Measurements from ENCODE around the gene WDR45.
A peak's percentile ranks its signal among the peaks of the same experiment; 100 is the strongest.

Gene WDR45

DNA sequence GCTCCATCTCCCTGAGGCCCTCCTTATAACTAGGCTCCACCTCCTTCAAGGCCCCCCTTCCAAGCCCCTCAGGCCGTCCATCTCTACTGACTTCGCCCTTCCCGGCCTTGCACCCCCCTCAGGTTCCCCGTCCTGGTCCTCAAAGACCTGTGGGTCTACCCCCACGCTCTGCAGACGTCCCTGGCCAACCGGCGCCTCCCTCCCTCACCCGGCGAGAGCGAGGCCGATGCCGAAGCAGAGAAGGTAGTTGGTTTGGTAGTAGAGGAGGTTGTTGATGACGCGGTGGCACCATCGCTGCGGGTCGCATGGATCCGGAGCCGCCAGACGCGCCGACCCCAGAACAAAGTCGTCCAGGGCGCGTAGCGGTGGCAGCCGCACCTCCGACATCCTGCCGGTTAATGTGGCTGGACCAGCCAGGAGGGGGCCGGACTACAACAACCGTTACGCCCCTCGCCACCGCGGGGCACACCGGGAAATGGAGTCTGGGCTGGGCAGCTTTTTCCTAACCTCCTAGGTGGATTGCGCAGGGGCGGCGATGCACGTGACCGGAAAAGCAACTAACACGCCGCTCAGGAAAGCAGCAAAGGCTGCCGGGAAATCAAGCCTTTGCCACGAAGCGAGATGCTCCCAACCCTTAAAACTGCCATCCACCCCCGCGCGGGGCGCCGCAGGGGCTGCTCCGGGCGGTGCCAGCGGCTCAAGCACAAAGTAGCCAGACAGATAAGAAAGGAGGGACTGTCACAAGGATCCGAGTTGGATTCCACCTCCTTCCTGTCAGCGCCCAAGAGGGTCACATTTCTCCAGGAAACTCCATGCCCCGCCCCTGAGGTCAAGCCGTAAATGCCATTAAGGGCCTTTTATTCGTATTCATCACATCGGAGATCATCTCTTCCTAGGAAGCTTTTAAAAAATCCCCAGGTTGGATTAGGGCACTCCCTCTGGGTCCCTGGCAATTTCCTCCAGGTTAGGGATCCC is 5.8 kb downstream of the WDR45 start, which contains the start of gene PRAF2:
Gene PRAF2 (minus strand): TSS at position 402 of the 975 bp plus-strand sequence. CDS start 15 bp downstream, at position 387.
- FAIRE-seq, result peak; percentile 65

DNA sequence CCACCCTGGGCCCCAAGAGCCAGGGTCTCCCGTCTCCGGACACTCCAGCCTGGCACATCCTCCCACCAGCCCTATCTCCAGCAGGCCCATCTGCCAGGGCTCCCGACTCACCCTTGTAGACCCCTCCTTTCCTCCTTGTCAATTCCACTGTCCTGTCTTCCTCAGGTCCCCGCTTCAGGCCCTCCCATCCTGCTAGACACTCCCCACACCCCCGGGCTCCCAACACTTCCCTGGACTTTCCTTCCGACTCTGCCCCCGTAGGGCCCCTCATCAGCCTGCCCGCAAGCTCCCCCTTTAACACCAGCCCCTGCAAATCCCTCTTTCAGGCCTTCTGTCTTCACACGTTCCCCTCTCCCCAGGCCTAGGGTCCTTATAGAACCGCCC is 7.0 kb downstream of the WDR45 start:
- no peak for FAIRE-seq

DNA sequence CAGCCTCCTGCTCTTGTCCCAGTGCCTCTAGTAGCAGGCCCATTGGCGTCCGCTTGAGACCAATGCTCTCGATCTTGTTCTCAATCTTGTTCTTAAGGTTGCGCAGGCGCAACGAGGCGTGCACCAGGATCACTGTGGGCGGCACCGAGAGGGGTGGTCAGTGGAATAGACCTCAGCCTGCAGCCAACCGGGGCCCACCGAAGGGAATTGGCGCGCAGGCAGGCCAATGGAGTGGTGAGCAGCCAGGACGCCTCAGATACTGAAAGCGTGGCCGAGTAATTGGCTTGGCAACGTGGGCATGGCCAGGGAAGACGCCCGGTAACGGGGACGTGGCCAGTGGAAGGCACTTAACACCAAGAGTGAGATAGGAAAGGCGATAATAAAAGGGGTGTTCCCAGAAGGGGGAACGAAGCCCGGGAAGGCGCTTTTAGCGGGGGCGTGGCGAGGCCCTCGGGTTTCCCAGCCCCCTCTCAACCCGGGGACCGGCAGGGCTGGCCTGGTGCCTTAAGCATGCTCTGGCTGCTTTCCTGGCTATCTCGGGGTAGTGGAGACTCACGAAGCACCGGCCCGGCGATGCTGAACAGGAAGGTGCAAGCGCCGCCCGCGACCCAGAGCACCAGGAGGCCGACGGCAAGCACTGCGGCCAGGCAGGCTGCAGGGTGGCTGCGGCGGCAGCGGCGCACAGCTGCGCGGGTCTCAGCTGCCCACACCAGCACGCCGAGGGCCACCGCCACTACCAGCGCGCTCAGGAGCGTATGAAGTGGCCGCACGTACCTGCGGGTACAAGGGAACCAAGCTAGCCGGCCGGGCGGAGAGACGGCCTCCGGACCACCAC is 7.6 kb downstream of the WDR45 start:
- no peak for FAIRE-seq

DNA sequence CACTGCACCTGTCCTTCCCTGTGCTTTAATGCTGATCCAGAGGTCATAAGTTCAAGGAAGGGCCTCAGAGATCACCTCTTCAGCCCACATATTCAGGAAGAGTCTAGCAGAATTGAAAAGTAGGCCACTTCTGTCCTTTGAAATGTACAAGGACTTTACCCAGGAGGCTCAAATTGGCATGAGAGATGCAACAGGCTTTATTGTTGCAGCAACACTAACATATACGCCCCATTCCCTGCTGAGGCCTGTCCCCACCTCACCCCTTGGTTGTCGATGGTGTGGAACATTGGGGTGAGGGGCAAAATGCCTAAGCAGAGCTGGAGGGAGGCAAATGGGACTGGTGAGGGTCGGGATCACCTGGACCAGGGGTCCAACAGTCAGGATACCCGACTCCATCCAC is 8.7 kb downstream of the WDR45 start:
- no peak for FAIRE-seq

DNA sequence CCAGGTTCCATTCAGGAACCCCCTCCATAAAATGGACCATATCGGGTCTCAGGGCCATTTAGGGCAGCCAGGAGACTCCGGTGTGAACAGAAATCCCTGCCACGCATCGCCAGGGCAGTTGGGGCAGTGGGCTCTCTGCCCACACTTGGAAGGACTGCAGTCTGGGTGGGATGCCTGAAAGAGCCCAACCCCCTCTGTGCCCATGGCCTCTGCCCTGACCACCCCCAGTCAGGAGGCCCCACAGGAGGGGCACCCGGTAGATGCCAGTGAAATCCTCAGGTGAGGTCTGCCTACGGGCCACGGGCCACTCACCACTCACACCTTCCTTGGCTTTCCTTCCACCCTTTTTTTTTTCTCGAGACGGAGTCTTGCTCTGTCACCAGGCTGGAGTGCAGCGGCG is 10.6 kb downstream of the WDR45 start:
- FAIRE-seq, result no peak

DNA sequence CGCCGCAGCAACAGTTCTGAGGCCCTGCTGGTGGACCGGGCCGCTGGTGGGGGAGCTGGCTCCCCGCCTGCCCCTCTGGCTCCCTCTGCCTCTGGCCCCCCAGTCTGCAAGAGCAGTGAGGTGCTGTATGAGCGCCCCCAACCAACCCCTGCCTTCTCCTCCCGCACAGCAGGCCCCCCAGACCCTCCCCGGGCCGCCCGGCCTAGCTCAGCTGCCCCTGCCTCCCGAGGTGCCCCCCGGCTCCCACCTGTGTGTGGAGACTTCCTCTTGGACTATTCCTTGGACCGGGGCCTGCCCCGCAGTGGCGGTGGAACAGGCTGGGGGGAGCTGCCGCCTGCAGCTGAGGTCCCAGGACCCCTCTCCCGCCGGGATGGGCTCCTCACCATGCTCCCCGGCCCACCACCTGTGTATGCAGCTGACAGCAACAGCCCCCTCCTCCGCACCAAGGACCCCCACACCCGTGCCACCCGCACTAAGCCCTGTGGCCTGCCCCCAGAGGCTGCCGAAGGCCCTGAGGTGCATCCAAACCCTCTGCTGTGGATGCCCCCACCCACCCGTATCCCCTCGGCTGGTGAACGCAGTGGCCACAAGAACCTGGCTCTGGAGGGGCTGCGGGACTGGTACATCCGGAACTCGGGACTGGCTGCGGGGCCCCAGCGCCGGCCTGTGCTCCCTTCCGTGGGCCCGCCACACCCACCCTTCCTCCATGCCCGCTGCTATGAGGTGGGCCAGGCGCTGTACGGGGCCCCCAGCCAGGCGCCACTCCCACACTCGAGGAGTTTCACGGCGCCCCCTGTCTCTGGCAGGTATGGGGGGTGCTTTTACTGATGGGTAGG is 12.2 kb downstream of the WDR45 start:
- no peak for FAIRE-seq

DNA sequence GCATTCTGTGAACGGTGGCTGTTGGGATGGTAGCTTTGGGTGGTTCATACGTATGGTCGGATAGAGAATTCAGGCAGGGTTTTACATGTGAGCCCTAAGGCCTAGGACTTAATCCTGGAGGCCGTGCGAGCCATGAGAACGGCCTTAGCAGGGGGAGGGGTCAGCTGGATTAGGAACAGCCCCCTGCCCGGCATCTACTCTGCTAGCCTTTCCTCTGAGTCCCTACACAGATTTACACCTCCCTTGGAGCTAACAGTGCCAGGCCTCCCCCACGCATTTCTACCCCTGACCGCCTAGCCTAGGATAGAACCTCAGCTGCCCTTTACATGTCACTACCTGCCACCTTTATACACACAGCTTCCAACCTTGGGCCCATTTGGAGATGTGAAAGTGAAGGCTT is 13.0 kb downstream of the WDR45 start:
- no peak for FAIRE-seq

DNA sequence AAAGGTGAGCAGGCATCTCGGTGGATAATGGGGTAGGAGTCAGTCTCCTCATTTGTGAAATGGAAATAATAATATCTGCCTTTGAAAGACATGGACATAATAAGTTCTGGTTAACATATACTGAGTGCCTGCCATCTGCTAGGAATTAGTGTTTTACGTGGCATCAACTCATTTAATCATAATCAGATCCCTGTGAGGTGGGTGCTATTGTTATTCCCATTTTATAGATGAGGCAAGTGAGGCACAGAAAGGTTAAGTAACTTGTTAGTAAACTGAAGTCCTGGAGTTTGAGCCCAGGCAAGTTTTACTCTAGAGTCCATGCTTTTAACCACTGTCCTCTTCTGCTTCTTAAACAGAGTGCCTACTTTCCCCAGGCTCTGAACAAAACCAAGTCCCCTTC is 13.4 kb downstream of the WDR45 start:
- no peak for FAIRE-seq

DNA sequence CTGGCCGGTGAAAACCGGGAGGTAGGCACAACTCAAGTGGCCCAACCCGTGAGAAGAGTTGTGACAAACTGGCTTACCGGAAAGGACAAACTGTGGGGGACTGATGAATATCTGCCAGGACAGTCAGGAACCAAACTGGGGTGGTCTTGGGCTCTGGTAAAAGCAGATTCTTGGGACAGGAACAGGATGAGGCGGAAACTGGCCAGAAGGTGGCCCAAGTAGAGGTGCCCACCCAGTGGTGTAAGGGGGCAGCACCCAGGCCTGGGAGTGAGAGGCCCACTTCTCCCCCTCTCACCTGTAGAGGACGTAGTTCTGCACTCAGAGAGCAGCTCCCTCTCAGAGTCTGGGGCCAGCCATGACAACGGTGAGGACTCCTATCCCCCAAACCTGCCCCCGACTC is 15.0 kb downstream of the WDR45 start:
- FAIRE-seq, result no peak

DNA sequence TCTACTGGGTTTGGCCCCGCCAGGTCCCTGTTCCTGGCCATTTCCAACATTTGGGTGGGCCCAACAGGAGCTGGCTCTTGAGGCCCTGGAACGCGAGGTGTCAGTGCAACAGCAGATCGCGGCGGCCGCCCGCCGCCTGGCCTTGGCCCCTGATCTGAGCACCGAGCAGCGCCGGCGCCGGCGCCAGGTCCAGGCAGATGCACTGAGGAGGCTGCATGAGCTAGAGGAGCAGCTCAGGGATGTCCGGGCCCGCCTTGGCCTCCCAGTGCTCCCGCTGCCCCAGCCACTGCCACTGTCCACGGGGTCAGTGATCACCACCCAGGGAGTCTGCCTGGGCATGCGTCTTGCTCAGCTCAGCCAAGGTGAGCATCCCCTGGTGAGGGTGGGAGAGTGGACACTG is 15.4 kb downstream of the WDR45 start:
- no peak for FAIRE-seq

DNA sequence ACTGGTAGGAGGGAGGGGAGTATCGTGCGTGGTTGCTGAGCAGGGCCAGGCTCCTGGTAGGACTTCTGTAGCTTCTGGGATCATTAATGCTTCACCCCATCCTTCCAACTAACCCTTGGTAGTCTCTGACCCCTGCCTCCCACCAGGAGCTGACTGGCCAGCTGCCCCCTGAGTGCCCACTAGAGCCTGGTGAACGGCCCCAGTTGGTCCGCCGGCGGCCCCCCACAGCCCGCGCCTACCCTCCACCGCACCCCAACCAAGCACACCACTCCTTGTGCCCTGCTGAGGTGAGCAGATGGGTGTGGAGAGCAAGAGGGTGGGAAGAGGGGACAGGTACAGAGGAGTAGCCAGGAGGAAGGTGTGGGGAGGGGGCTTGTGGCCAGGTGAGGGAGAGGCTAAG is 16.0 kb downstream of the WDR45 start:
- FAIRE-seq, result no peak

DNA sequence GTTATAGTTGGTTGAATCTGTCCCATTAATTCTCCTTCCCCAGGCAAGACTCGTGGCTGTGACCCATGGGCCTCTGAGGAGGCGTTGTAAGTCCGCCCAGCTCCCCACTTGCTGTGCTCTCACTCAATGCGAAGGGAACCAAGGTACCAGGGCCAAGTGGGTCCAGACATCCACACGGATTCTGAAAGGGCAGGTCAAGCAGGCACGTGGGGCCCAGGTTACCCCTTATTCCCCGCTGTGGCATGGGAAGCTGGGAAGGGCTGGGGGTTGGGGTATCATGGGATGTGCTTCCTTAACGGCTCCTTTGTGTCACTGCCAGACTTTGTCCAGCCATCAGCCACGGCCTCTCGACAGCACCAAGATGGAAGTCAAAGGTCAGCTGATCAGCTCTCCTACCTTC is 17.8 kb downstream of the WDR45 start:
- FAIRE-seq, result no peak

DNA sequence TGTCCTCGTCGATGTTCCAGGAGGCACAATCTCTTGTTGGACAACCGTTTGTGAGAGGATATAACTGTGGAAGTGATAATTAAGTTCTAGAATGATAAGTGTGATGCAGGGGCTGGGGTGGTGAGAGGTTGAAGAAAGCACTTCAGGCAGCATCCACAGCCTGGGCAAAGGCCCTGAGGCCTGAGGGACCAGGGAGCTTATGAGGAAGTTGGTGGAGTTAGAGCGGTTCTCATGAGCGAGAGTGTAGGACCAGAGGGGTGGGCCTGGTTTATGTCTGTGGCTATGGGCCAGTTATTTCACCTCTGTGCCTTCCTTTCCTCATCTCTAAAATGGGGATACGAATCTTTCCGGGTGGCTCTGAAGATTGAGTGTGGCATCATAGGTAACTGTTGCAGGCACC is 18.2 kb downstream of the WDR45 start:
- FAIRE-seq, result no peak

DNA sequence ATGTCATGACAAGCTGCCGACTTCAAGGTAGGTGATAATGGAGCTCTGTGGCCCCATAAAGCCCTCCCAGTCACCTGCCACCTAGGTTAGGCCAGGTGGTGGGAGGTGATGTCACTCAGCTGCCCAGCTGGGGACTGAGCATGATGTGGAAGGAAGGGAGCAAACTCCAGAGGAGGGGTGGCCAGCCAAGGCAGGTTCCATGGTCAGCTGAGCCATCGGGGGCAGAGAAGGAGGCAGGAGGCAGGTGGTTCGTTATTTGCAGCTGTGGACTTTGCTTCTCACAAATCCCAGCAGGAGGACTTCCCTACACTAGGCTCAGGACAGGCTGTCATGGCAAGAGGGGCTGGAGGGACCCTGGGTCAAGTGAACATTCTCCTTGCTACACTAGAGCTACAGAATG is 18.8 kb downstream of the WDR45 start:
- no peak for FAIRE-seq

DNA sequence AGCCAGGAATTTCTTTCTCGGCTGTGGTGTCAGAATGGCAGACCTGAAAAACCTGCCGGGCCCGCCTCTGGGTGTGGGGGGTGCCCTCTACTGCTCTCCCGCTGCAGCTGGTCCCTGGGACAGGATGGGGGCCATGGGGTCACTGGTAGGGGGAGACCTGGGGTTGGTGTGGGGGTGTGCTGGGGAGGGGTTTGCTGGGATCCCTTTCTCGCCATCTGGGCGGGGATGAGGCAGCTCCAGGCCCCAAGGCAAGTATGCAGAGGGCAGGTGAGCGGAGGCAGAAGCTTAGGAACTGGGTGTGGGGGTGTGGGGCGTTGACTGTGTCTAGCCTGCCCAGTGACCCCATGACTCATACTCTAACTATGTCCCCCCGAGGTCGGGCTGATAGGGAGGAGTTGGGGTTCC is 20.0 kb downstream of the WDR45 start:
- FAIRE-seq, result no peak

DNA sequence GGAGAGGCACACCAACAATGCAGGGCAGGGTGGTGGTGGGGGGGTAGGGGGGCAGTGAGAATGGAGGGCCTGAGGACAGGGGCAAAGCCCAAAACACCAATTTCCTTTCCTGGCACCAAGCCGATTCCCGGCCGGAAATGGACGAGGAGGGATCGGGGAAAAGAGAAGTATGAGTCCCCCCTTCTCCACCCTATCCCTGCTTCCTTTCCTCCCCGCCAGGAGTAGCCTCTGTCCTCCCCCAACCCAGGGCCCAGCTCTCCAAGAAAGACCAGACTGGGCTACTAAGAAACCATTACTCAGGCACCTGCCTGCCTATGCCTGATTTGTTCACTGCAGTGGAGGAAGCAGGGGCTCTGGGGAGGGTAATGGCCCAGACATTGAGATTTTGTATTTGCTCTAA is 20.5 kb downstream of the WDR45 start:
- FAIRE-seq, result no peak

DNA sequence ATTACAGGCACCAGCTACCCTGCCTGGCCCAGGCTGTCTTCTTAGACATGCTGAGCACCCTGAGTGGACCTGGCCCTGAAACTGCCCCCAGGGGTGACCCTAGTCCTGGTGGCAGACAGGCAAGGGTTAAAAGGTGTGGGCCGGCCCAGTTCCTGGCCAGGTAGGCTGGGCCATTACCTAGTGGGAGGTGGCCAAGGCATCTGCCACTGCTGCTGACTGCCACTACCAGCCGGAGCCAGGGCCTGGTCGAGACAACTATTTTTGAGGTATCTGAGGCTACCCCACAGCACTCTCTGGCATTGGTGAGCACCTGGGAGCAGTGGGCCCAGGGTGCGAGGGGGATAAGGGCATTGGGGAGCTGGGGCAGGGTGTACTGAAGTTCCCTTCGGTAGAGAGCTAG is 20.9 kb downstream of the WDR45 start, which contains the start of gene CCDC120:
Gene CCDC120 (plus strand): TSS at position 206 of the 400 bp plus-strand sequence. CDS start 3,043 bp downstream, outside the sequence.
- no peak for FAIRE-seq

DNA sequence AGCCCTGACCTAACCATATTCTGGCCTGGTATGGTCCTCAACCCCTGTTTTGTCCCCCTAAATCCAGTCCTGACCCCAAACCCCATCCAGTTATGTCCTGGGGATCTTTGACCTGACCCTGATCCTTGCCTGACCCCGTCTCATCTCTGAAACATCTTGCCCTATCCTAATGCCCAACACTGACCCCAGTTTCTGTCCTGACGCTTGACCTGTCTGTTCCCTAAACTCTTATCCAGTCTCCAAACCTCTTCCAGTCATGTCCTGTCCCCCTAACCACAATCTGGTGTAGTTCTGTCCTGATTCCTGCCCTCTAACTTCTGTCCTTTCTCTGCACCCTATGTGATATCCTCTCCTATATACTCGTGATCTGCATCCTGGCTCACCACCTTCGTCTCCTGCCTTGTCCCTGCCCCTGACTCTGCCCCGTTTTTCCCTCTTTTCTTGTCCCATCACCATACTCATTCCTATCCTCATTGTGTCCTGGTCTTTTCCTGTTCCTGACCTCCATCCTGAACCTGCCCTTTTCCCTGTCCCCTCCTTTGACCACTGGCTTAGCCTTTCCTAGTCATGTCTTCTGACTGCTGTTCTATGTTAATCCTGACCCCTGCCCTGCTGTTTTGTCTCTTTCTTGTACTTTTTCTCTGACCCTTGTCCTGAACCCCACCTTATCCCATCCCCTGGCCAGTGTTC is 25.5 kb downstream of the WDR45 start:
- no peak for FAIRE-seq

DNA sequence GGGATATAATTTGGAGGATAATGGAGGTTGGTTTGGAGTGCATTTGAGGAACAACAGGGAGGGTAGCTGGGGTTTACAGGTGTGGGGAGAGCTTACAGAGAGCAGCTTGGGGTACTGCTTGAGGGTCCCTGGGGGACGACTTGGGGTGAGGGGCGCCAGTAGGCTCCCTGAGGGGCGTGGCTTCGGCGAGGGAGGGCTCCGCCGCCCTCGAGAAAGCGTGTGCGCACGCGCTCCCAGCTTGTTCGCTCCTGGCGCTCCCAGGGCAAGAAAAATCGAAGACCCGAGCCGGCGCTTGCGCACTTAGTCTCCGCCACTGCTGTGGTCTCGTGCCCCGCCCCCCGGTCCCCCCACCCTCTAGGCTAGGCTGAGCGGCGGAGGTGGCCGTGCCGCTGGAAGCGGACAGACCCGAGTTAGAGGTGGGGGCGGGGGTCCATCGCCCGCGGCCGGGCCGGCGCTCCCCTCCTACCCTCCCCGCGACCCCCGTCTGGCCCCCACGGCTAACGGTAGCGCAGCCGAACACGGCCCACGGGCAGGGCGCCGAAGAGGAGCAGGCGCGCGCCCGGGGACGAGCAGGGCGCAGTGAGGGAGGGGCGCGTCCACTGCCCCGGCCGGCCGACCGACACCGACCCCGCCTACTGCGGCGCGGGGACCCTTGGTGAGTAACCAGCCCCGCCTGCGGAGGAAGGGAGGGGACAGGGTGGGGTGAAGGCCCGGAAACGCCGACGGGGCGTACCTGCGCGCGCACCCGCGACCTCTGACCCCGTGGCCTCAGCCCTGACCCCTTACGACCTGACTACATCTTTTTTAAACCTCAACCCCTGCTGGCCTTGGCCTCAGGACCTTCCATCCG is 26.2 kb downstream of the WDR45 start:
- FAIRE-seq, result no peak

DNA sequence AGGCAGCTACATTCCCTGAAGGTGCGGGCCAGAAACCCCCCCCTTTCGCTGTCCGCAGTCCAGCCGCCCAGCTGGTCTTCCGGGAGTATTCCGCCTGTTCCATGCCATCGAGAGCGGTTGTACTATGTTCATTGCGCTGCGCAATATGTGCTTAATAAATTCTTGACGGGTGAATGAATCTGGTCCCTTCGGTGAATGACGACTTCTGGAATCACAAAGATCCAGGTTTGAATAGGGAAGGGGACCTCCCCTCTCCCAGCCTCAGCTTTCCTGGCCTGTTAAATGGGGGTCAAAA is 35.8 kb downstream of the WDR45 start:
- no peak for FAIRE-seq

DNA sequence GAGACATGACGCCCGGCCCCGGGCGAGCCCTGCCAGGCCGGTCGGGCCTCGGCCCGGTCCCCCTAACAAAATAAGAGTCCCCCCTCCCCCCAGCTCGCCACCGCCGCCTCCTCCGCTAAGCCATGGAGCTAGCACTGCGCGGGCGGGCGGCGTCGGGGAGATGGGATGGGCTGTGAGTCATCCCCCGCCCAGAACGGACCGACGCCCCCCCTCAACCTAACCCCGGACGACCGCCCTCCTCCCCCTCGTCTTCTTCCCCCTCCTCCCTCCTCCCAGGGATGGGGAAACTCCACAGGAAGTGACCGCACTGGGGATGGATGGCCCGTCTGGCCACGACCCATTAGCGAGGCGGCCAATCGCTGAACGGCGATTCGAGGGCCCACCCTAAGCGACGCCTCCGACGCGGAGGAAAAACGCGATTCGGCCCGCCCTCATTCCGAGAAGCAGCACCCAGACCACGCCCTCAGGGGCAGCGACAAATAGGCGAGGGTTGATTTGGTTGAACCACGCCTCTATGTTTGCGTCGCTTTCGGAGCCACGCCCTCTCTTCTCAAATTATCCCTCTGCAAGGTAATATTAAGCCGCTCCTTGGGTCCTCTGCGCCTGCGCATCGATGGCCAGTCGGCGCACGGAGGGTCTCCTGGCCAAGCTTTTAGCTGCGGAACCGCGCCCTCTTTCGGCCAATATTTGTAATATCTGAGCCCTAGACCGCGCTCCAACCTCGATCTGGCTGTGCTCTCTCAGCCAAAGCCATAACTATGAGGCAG is 36.3 kb downstream of the WDR45 start, which contains the start of gene TFE3:
Gene TFE3 (minus strand): TSS at position 138 of the 767 bp plus-strand sequence. CDS start 131 bp downstream, at position 7.
- FAIRE-seq, result peak; percentile 96
